Measurements from ENCODE around the gene G6PC2. TPM values are rescaled to one million over a fixed set of nuclear protein-coding genes. Genes with fewer than 3 reads are reported as not detected.

Gene G6PC2
- total and polyA plus RNA-seq, 3 experiments from 2014 or later: not detected

- Mint-ChIP-seq H3K4me1 (no peaks in the 10 kb centered on the region), H3K27ac (no peak overlapping the region), H3K9me3 (peaks cover 10 to 15% (median 15%) of the 10 kb centered on the region in 5 donors), H3K27me3 (peaks cover 3 to 25% of the 10 kb centered on the region in 2 donors), H3K4me3 (no peak overlapping the region), H3K36me3 (peaks cover 0 to 27% (median 0%) of the 10 kb centered on the region in 3 donors)
- H3K27me3 ChIP-seq (ENCODE audit: insufficient read depth, low read length, poor library complexity, severe bottlenecking): no peaks in the 10 kb centered on the region
- no peaks in the 10 kb centered on the region for H3K36me3 ChIP-seq (ENCODE audit: insufficient read depth, low read length)
- H3K4me1 ChIP-seq (ENCODE audit: insufficient read depth, low read length): no peaks in the 10 kb centered on the region
- DNase-seq: no peak
- H3K9me3 ChIP-seq (ENCODE audit: low read length): no peaks in the 10 kb centered on the region
- no peak overlapping the region for H3K27ac ChIP-seq (ENCODE audit: low read depth, low read length)
- CTCF ChIA-PET: no interaction called here
- POLR2A ChIA-PET: no interaction called here
- no peak overlapping the region for H3K4me3 ChIP-seq (ENCODE audit: low read length)
These were observed 53.2 kb downstream of the G6PC2 start for GRCh38 chr2:168954256-168954655.

- no peaks in the 10 kb centered on the region for H3K4me1 ChIP-seq (ENCODE audit: insufficient read depth, low read length)
- H3K4me3 Mint-ChIP-seq: no peak overlapping the region
- H3K27ac Mint-ChIP-seq: no peak overlapping the region
- H3K9me3 Mint-ChIP-seq: peaks cover 10 to 15% (median 15%) of the 10 kb centered on the region in 5 donors
- no peak for DNase-seq
- no peaks in the 10 kb centered on the region for H3K4me1 Mint-ChIP-seq
- H3K9me3 ChIP-seq (ENCODE audit: low read length): no peaks in the 10 kb centered on the region
- H3K27me3 ChIP-seq (ENCODE audit: insufficient read depth, low read length, poor library complexity, severe bottlenecking): no peaks in the 10 kb centered on the region
- H3K27ac ChIP-seq (ENCODE audit: low read depth, low read length): no peak overlapping the region
- ChIA-PET CTCF (no interaction called here), POLR2A (no interaction called here)
- H3K27me3 Mint-ChIP-seq: peaks cover 3 to 26% of the 10 kb centered on the region in 2 donors
- peaks cover 0 to 27% (median 0%) of the 10 kb centered on the region in 3 donors for H3K36me3 Mint-ChIP-seq
- H3K36me3 ChIP-seq (ENCODE audit: insufficient read depth, low read length): no peaks in the 10 kb centered on the region
- no peak overlapping the region for H3K4me3 ChIP-seq (ENCODE audit: low read length)
These were observed 54.2 kb downstream of the G6PC2 start for GRCh38 chr2:168955321-168955720.

- H3K9me3 ChIP-seq (ENCODE audit: low read length): no peaks in the 10 kb centered on the region
- H3K4me3 ChIP-seq (ENCODE audit: low read length): no peak overlapping the region
- DNase-seq: no peak
- H3K4me1 Mint-ChIP-seq: peaks cover 0 to 1% (median under 1%) of the 10 kb centered on the region in 3 donors
- no peak overlapping the region for H3K27ac ChIP-seq (ENCODE audit: low read depth, low read length)
- peaks cover 0 to 27% (median 0%) of the 10 kb centered on the region in 3 donors for H3K36me3 Mint-ChIP-seq
- peaks cover 10 to 15% (median 15%) of the 10 kb centered on the region in 5 donors for H3K9me3 Mint-ChIP-seq
- H3K27me3 Mint-ChIP-seq: peaks cover 3 to 26% of the 10 kb centered on the region in 2 donors
- no peaks in the 10 kb centered on the region for H3K36me3 ChIP-seq (ENCODE audit: insufficient read depth, low read length)
- ChIA-PET CTCF (interaction anchor here (1.2 kb wide), 1 partner anchor 175 kb away, joined by 4 read pairs; no protein-coding TSS in a partner anchor), POLR2A (no interaction called here)
- H3K27me3 ChIP-seq (ENCODE audit: insufficient read depth, low read length, poor library complexity, severe bottlenecking): no peaks in the 10 kb centered on the region
- H3K4me1 ChIP-seq (ENCODE audit: insufficient read depth, low read length): no peaks in the 10 kb centered on the region
- H3K4me3 Mint-ChIP-seq: no peak overlapping the region
- no peak overlapping the region for H3K27ac Mint-ChIP-seq
These were observed 55.3 kb downstream of the G6PC2 start for GRCh38 chr2:168956392-168956791.

Other genes starting within 250 kb of the G6PC2 start
- gene NOSTRIN, start 98.7 kb upstream of the G6PC2 start, total RNA-seq: not detected
- not detected for gene NOSTRIN, start 98.7 kb upstream of the G6PC2 start, polyA plus RNA-seq
- 10 to 100 TPM; 24.1 to 27.7 TPM for gene SPC25, start 10.9 kb upstream of the G6PC2 start, total RNA-seq
- not detected for gene SPC25, start 10.9 kb upstream of the G6PC2 start, polyA plus RNA-seq
- not detected for gene ABCB11, start 130.0 kb downstream of the G6PC2 start, total RNA-seq
- gene ABCB11, start 130.0 kb downstream of the G6PC2 start, polyA plus RNA-seq: not detected
- under 1 TPM; 0.20 to 0.37 TPM for gene DHRS9, start 168.3 kb downstream of the G6PC2 start, total RNA-seq
- gene DHRS9, start 168.3 kb downstream of the G6PC2 start, polyA plus RNA-seq: not detected